Posterior vena cava (tissue), 2 donors: ENCODE measurements around the gene ANKRD31. TPM values are rescaled to one million over a fixed set of nuclear protein-coding genes. Genes with fewer than 3 reads are reported as not detected.
A peak's percentile ranks its signal among the peaks of the same experiment; 100 is the strongest.
"Not testable (repeated sequence)": the region's sequence is repeated elsewhere in the genome, so short reads cannot be mapped to it uniquely, and the experiment has no call there.

Source experiments
- DNase-seq: peaks from one replicate; pipeline ENCODE4 v3.0.0-alpha.2; 2020; ENCODE audit warnings: low spot score
- intact Hi-C, 2 donors: fragments of 100-400 bp; cut with DNase I; formaldehyde crosslinking; loops; one replicate each; pipeline versions ENCODE4 v1.14.1 to v1.14.2; 2022 to 2023
- total RNA-seq, 2 donors: library from RNA; stranded (reverse); fragmentation: NEBNext Ultra II Directional; extraction: Animal tissue kit (Norgen Biotek cat#: 25700); gene quantifications; one replicate each; pipeline ENCODE4 v1.2.1, GENCODE V29; 2021
- donor health status: DM: yes; HTN: yes; CAD: no.
- donor health status: DM: yes; HTN: yes; CAD: no.

The ANKRD31 gene
- total RNA-seq, 2 donors from 2014 or later, result 0.19 to 0.42 TPM

DNA sequence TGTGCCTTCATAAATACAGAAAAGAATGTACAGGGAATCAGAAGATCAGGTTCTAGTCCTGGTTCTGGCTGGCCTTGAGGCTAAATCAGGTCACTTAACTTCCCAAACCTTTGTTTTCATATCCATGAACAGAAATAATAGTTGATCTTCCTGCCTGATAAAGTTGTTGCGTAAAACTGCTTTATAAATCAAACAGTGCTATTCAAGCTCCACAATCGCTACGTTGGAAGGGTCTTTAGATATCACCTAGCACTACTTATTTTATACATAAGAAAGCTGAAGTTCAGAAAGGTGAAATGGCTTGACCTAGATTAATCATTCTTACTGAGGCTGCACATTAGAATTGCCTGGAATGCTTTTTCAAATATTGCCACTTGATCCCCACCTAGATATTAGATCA, 148.0 kb downstream of the ANKRD31 start:
- intact Hi-C loops, result no loop called here
- no peak for DNase-seq

GRCh38 chr5:75081510-75081909, 155.2 kb downstream of the ANKRD31 start:
- intact Hi-C loops, result no loop called here

DNA sequence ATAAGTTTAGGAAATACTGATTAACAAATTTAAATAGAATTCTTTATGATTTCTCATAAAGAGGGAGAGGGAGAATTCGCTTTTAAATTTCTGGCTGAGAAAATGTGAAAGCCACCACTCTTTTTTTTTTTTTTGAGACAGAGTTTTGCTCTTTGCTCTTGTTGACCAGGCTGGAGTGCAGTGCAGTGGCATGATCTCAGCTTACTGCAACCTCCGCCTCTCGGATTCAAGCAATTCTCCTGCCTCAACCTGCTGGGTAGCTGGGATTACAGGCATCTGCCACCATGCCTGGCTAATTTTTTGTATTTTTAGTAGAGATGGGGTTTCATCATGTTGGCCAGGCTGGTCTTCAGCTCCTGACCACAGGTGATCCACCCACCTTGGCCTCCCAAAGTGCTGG, 157.3 kb downstream of the ANKRD31 start:
- not testable (repeated sequence) for DNase-seq
- intact Hi-C loops, result loop anchor here in 1 of 2 donors (5.0 kb wide), 1 partner anchor 762 kb away; no protein-coding TSS in a partner anchor

More at GRCh38 chr5:75081510-75081909, 155.2 kb downstream of the ANKRD31 start:
- DNase-seq, result no peak

GRCh38 chr5:75078027-75078426, 158.7 kb downstream of the ANKRD31 start:
- intact Hi-C loops, result loop anchor here in 1 of 2 donors (5.0 kb wide), 1 partner anchor 761 kb away; no protein-coding TSS in a partner anchor
- no peak for DNase-seq

DNA sequence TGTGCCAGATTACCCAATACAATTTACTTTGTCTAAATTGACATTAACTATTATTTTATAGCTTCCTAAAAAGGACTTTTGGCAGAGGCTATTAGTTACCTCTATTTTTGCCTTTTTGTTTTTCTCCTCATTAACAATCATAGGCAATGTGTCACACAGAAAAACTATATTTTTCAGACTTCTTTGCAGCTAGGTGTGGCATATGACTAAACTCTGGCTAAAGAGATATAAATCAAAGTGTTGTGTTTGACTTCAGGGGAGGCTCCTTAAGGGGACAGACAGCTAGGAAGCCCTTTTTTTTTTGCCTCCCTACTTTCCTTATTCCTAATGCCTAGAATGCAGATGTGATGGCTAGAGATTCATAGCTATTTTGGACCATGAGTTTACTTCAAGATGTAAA, 164.6 kb downstream of the ANKRD31 start:
- intact Hi-C loops, result no loop called here

DNA sequence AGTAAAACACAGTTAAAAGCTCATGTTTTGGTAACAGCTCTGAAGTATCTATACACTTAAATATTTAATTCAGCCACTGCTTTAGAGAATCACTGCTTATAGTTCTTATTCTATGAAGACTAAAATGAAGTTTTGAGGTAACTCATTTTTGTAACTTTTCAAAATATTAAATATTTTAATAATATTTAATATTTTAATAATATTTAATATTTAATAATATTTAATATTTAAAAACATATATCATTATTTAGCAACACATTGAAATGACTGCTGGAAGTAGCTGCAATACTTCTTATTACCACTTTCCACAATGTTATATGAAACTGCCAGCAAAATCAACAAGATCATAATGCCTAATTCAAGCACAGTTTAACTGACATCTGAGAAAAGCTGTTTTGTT, 165.6 kb downstream of the ANKRD31 start:
- intact Hi-C loops, result no loop called here
- DNase-seq, result no peak

More for the DNA sequence above, 164.6 kb downstream of the ANKRD31 start:
- DNase-seq, result no peak

GRCh38 chr5:75067434-75067833, 169.2 kb downstream of the ANKRD31 start:
- intact Hi-C loops, result no loop called here
- no peak for DNase-seq

DNA sequence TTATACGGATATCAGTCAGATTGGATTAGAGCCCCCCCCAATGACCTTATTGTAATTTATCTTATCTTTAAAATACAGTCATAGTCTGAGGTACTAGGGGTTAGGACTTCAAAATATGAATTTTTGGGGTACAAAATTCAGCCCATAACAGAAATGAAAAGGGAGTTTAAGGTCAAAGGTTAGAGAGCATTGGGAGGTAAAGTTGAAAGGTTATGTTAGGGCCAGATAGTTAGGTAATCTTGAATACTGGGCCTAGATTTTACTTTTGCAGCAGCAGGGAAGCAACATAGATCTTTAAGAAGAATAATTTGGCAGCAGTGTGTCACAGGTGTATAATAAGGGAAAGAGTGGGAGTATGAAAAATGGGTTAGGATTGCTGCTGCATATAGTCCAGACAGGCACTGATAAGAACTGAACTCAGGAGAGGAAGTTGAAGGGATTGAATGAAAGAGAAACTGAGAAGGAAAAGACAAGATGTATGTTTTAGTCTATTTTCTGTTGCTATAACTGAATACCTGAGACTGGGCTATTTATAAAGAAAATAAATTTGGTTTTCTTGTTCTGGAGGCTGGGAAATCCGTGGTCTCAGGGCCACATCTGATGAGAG, 173.7 kb downstream of the ANKRD31 start:
- intact Hi-C loops, result no loop called here
- no peak for DNase-seq

DNA sequence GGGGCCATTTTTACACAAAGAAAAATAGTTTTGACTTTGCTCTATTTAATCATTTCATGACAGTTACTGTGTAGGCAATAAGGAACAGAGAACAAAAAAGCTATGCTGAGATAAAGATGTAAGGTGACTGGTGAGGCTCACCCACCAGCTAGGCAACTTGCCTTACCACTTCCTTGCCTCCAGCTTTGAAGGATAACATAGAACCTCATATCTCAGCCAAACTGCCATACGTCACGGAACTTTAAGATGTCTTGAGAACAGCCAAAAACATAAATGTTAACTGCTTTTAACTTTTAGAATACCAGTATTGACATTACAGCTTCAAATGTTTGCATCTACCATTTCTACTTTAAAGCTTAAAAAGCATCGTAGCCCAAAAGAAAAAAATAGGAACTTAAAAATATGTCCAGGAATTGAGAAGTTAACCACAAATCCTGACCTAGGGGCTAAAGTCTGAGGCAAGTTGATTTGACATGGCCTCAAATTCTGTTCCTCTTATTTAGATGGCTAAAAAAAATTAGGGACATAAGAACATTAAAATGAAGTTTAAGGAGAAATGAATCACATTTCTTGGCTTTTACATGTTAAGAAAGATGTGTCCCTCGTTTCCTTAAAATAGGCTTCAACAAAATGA, 176.6 kb downstream of the ANKRD31 start:
- no peak for DNase-seq
- intact Hi-C loops, result no loop called here

DNA sequence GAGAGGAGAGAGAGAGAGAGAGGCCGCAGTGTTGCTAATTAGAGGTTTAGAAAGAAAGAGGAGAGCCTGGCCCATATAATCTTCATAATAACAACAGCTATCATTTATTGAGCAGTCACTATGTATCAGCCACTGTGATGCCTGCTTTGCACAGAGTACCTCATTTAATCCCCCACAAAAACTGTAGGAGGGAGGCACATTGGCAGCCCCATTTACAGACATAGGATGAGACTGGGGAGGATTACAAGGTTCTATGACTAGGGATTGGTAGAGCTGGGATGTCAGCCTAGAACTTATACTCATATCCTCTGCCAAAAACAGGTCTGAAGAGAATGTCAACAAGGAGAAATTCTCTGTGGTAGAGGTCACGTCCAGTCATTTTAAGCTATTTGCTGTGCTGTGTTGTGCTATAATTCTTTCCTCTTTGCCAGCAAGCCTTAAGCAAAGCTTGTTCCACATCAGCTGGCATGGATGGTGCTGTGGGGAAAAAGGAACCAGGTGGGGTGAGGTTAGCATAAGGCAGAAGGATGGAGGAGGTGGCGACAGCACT, 177.6 kb downstream of the ANKRD31 start:
- intact Hi-C loops, result no loop called here
- DNase-seq, result no peak

- DNase-seq, result no peak
- intact Hi-C loops, result no loop called here
These were observed 179.1 kb downstream of the ANKRD31 start for GRCh38 chr5:75057561-75057960.

GRCh38 chr5:75055727-75056144, 180.9 kb downstream of the ANKRD31 start:
- DNase-seq, result no peak
- intact Hi-C loops, result no loop called here

DNA sequence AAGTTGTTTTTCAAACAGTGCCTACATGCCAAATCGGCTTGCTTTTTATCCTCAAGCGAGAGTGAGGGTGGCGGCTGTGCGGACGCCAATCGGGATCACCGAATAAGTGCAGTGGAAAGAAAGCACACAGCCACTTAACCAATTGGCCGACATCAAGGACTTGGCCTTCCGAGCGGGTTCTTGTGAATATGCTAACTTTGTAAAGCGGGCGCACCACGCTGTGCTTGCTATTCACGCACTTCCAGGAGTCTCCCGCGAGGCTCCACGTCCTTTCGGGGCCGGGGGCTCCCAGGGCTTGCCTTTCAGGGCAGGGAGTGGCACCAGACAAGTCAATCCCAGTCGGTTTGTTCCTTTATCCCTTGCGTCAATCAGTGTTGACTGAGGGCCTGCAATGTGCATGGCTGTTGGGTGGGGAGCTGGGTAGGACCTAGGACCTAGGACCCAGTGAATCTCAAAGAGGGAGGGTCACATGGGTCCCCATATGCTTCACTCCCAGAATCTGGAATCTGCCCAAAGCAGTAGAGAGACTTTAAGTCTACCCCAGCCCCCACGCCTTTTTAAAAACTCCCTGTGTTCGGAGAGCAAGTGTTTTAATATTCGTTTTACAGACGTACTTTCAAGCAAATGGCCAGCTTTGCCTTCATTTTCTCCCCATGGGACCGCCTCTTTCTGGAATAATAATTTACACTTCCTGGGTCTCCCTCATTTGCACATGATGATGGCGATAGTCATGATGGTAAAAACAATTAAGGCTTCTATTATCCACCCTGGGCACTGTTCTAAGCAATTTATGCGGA, 182.3 kb downstream of the ANKRD31 start:
- intact Hi-C loops, result no loop called here
- DNase-seq, result peak; percentile 71

DNA sequence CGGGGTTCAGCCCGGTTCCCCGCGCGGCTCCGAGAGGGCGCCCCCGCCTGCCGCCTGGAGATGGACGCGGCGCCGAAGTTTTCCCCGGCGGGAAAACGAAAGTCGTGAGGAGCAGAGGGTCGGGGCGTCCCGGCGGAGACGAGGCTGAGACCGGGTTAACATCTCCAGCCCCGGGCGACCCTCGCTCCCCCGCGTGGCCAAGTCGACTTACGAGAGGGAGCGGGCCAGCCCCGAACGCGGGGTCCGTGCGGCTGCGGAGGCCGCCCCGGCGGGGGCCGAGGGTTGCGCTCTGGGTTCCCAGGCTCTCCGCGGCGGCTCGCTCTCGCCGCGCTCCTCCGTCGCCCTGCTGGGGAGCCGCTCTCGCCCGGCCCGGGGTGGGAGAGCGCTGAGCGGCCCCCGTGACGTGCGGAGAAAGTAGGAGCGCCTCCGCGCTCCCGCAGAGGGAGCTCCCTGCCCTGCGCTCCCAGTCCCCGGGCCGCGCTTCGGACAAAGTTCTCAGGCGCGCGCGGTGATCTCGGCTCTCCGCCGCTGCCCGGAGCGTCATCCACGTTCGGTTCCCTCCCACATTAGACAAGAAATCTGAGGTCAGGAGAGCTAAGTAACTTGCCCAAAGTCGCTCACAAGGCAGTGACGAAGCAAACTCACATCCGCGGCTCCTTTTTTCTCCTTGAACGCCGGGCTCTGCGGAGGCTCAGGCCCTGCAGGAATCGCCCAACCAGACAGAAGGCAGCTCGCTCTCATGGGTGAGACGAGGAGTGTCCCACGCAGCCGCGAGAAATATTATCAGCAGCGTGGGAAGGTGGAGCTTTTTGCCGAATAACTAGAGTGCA, 183.2 kb downstream of the ANKRD31 start:
- intact Hi-C loops, result no loop called here
- DNase-seq, result peak; percentile 90

- intact Hi-C loops, result no loop called here
- DNase-seq, result no peak
These were observed 183.7 kb downstream of the ANKRD31 start for GRCh38 chr5:75053054-75053303.

DNA sequence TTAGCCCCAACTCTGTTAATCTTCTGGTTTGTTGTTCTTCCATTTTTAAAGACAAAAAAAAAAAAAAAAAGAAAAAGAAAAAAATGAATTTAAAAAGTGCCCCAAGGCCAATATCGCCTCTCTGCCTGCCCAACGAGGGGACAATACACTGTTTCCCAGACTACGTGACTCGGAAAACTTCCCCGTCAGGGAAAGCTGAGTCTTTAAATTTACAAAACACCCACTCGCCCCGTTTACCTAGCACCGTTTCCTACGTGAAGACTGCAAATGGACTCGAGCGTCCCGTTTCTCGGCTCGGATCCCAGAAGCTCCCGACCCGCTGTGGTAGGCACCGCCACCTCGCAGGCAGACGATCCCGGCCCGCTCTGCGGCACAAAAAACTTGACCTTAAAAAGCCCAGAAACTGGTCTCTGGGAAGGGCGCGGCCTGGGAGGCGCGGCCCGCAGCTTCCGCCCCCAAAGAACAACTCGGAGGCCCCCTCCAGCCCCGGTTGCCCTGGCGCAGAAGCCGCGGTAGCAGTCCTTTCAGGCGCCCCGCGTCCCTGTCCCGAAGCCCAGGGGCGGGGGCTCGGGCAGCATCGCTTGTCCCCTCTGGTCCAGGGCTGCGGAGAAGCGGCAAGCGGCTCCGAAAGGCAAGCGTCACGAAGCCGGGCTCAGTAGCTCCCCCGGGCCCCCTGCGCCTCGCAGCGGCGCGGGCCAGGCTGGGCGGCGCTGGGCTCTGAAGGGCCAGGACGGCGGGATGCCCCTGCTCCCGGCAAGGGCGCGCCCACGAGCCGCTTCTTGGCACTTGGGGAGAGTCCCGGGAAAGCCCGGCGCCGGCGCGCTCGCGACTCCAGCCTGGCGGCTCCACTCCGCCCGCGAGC, 184.3 kb downstream of the ANKRD31 start, which contains the start of gene GCNT4:
Gene GCNT4 (minus strand): TSS at position 367 of the 862 bp plus-strand sequence. CDS start 22,521 bp downstream, outside the sequence.
- intact Hi-C loops, result no loop called here
- peak; percentile 84 for DNase-seq

DNA sequence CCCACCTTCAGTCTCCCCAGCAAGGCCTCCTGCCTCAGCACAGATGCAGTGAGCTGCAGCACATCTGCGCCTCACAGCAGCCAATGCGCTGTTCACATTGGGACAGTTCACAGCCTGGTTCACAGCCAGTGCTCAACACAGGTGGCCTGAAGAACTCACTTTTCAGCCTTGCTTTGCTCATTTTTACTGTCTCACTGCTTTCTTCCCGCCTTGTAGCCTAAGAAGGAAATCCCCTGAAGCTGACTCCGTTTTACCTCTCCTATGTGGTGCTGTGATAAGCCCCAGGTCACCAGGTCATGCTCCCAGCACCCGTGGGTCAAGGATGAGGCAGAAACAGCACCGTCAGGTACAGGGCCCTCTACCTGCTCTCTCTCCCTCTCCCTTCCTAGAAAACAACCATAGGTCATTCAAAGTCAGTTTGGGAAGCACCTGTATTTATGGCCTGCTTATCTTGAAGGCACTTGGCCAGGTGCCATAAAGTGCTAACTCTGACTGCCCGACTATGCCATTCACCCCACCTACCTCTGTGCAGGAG, 185.4 kb downstream of the ANKRD31 start:
- no peak for DNase-seq
- intact Hi-C loops, result no loop called here

- intact Hi-C loops, result no loop called here
- no peak for DNase-seq
These were observed 186.3 kb downstream of the ANKRD31 start for GRCh38 chr5:75050415-75050814.
